Measurements from ENCODE around the gene DAP.

DAP gene

DNA sequence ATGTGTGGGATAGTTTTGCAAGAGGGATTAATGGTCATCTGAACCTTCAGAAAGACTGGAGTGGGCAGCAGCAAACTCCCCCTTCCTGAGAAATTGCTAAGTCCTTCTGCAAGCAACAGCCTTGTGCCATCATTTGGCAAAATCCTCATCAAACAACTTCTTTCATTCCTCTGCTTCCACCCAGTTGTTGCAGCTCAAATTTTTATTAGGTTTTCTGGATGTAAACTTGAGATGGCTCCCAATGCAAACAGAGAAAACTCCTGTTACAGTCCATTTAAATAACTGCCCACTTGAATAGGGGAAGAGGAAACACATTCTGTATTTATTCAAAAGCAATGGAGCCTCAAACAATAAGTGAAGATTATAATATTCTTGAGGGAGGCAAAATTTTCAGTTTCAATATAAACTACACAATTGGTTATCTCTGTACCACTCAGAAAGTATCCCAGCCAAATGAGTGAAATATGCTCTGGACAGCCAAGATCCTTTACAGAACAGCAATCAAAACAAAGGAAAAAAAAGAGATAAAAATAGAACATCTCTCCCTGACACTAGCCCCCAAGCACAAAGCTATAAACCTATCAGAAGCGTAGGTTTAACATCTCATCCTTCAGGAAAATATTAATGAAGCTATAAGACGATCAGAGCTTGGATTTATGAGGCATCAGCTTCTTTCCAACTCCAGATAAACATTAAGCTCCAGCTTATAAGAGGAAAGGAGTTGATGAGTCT lies 17.3 kb upstream of the DAP start (continued):
- TF ChIP-seq, protein P1, sequence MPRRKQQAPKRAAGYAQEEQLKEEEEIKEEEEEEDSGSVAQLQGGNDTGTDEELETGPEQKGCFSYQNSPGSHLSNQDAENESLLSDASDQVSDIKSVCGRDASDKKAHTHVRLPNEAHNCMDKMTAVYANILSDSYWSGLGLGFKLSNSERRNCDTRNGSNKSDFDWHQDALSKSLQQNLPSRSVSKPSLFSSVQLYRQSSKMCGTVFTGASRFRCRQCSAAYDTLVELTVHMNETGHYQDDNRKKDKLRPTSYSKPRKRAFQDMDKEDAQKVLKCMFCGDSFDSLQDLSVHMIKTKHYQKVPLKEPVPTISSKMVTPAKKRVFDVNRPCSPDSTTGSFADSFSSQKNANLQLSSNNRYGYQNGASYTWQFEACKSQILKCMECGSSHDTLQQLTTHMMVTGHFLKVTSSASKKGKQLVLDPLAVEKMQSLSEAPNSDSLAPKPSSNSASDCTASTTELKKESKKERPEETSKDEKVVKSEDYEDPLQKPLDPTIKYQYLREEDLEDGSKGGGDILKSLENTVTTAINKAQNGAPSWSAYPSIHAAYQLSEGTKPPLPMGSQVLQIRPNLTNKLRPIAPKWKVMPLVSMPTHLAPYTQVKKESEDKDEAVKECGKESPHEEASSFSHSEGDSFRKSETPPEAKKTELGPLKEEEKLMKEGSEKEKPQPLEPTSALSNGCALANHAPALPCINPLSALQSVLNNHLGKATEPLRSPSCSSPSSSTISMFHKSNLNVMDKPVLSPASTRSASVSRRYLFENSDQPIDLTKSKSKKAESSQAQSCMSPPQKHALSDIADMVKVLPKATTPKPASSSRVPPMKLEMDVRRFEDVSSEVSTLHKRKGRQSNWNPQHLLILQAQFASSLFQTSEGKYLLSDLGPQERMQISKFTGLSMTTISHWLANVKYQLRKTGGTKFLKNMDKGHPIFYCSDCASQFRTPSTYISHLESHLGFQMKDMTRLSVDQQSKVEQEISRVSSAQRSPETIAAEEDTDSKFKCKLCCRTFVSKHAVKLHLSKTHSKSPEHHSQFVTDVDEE (CRISPR knock-in tag; IDR thresholded peaks at IDR 0.05): no peak

DNA sequence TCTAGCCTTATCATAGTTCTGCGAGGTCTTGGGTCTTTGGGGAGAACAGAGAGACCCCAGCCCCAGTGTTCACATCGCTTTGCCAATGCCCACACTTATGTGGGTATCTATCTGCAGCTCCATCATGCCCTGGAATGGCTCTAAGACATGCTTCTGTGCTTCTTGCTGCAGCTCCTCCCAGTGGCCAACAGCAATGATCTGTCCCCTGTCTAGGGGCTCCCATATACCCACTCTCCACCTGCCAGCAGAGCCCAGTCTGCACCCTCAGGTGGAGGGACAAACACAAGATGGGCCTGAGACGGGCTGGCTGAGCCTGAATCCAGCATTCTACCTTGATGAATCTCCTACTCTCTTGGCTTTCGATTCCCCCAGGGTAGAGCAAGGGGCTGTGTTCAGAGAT lies 14.6 kb upstream of the DAP start:
- TF ChIP-seq ZNF70 (CRISPR knock-in tag; IDR thresholded peaks at IDR 0.05) (no peak), OSR1 (CRISPR knock-in tag; IDR thresholded peaks at IDR 0.05) (no peak), ISL1 (CRISPR knock-in tag; IDR thresholded peaks at IDR 0.05) (no peak)
- ATAC-seq: peak; percentile 68

DNA sequence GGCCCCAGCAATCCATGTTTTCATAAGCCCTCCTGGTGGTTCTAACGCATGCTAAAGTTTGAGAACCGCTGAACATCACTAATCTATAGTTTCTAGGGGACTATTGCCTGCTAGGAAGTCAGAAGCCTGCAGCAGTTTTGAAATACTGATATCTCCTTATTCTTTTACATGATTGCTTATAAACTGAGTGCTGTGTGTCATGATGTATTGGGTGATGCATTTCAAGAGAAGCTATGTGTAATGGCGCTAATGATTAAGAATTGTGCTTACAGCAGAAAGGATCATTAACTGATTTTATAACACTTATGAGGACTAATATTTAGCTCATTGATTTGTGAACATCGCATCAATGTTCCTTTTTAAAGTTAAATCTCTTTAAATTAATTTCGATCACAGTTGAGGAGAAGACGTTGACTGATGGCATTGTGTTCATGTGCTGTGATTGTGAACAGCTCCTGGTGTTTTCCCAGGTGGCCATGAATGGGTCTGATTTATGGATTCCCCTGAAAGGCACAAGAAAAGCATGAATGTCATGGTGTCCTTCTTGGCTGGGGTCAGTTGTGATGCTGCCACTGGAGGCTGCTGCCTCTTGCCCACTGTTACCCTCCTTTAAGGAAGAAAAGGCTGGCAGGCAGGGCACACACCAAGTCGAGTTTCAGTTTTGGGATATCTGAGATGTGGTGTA lies 12.0 kb upstream of the DAP start:
- no peak for ATAC-seq
- no peak for TF ChIP-seq ZFP3 (CRISPR knock-in tag; IDR thresholded peaks at IDR 0.05)
- TF ChIP-seq OSR1 (CRISPR knock-in tag; IDR thresholded peaks at IDR 0.05): no peak
- TF ChIP-seq, protein P2, sequence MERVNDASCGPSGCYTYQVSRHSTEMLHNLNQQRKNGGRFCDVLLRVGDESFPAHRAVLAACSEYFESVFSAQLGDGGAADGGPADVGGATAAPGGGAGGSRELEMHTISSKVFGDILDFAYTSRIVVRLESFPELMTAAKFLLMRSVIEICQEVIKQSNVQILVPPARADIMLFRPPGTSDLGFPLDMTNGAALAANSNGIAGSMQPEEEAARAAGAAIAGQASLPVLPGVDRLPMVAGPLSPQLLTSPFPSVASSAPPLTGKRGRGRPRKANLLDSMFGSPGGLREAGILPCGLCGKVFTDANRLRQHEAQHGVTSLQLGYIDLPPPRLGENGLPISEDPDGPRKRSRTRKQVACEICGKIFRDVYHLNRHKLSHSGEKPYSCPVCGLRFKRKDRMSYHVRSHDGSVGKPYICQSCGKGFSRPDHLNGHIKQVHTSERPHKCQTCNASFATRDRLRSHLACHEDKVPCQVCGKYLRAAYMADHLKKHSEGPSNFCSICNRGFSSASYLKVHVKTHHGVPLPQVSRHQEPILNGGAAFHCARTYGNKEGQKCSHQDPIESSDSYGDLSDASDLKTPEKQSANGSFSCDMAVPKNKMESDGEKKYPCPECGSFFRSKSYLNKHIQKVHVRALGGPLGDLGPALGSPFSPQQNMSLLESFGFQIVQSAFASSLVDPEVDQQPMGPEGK (CRISPR knock-in tag; IDR thresholded peaks at IDR 0.05; ENCODE audit: borderline replicate concordance): no peak
- TF ChIP-seq ZNF8 (CRISPR knock-in tag; IDR thresholded peaks at IDR 0.05): no peak
- TF ChIP-seq, protein P3, sequence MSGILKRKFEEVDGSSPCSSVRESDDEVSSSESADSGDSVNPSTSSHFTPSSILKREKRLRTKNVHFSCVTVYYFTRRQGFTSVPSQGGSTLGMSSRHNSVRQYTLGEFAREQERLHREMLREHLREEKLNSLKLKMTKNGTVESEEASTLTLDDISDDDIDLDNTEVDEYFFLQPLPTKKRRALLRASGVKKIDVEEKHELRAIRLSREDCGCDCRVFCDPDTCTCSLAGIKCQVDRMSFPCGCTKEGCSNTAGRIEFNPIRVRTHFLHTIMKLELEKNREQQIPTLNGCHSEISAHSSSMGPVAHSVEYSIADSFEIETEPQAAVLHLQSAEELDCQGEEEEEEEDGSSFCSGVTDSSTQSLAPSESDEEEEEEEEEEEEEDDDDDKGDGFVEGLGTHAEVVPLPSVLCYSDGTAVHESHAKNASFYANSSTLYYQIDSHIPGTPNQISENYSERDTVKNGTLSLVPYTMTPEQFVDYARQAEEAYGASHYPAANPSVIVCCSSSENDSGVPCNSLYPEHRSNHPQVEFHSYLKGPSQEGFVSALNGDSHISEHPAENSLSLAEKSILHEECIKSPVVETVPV (CRISPR knock-in tag; IDR thresholded peaks at IDR 0.05): no peak
- no peak for TF ChIP-seq ZNF70 (CRISPR knock-in tag; IDR thresholded peaks at IDR 0.05)
- TF ChIP-seq SNAI2 (CRISPR knock-in tag; IDR thresholded peaks at IDR 0.05): no peak
- no peak for TF ChIP-seq ISL1 (CRISPR knock-in tag; IDR thresholded peaks at IDR 0.05)
- TF ChIP-seq TCF4 (CRISPR knock-in tag; IDR thresholded peaks at IDR 0.05; ENCODE audit: borderline replicate concordance): no peak
- TF ChIP-seq ZC3H10 (CRISPR knock-in tag; IDR thresholded peaks at IDR 0.05): no peak
- TF ChIP-seq ZFP30 (CRISPR knock-in tag; IDR thresholded peaks at IDR 0.05): no peak
- TF ChIP-seq GLIS3 (CRISPR knock-in tag; IDR thresholded peaks at IDR 0.05): no peak
- TF ChIP-seq ARNTL (CRISPR knock-in tag; IDR thresholded peaks at IDR 0.05; ENCODE audit: borderline replicate concordance, low read depth): no peak
- TF ChIP-seq, protein P4, sequence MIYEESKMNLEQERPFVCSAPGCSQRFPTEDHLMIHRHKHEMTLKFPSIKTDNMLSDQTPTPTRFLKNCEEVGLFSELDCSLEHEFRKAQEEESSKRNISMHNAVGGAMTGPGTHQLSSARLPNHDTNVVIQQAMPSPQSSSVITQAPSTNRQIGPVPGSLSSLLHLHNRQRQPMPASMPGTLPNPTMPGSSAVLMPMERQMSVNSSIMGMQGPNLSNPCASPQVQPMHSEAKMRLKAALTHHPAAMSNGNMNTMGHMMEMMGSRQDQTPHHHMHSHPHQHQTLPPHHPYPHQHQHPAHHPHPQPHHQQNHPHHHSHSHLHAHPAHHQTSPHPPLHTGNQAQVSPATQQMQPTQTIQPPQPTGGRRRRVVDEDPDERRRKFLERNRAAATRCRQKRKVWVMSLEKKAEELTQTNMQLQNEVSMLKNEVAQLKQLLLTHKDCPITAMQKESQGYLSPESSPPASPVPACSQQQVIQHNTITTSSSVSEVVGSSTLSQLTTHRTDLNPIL (CRISPR knock-in tag; IDR thresholded peaks at IDR 0.05; ENCODE audit: low read depth): no peak
- no peak for TF ChIP-seq PPARA (CRISPR knock-in tag; IDR thresholded peaks at IDR 0.05; ENCODE audit: borderline replicate concordance)
- no peak for TF ChIP-seq TOX (CRISPR knock-in tag; IDR thresholded peaks at IDR 0.05; ENCODE audit: borderline replicate concordance)
- no peak for TF ChIP-seq RARB (CRISPR knock-in tag; IDR thresholded peaks at IDR 0.05)
- TF ChIP-seq ZNF565 (CRISPR knock-in tag; conservative IDR thresholded peaks at IDR 0.05; ENCODE audit: low read depth): no peak
- TF ChIP-seq, protein P1 (CRISPR knock-in tag; IDR thresholded peaks at IDR 0.05): no peak
- TF ChIP-seq, protein P5, sequence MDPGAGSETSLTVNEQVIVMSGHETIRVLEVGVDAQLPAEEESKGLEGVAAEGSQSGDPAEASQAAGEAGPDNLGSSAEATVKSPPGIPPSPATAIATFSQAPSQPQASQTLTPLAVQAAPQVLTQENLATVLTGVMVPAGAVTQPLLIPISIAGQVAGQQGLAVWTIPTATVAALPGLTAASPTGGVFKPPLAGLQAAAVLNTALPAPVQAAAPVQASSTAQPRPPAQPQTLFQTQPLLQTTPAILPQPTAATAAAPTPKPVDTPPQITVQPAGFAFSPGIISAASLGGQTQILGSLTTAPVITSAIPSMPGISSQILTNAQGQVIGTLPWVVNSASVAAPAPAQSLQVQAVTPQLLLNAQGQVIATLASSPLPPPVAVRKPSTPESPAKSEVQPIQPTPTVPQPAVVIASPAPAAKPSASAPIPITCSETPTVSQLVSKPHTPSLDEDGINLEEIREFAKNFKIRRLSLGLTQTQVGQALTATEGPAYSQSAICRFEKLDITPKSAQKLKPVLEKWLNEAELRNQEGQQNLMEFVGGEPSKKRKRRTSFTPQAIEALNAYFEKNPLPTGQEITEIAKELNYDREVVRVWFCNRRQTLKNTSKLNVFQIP (CRISPR knock-in tag; IDR thresholded peaks at IDR 0.05; ENCODE audit: borderline replicate concordance, low read depth): no peak

Measured in SK-N-SH treated with all-trans-retinoic acid at 6 μM for 48 hours (cell line).